BE2C (cell line): ENCODE results near the gene ZNF679.
"Not testable (repeated sequence)": the region's sequence is repeated elsewhere in the genome, so short reads cannot be mapped to it uniquely, and the experiment has no call there.

Experiments used
- DNase-seq: peaks from one replicate; pipeline ENCODE4 v3.0.0-alpha.2; 2020
- H3K27me3 ChIP-seq: fragments of 250-450 bp; sonication (Bioruptor Pico); 2 replicates; pipeline ENCODE4 v1.5.1; 2020; ENCODE audit warnings: mild to moderate bottlenecking
- H3K36me3 ChIP-seq: fragments of 250-450 bp; sonication (Bioruptor Pico); 2 replicates; pipeline ENCODE4 v1.5.1; 2020; ENCODE audit warnings: mild to moderate bottlenecking
- H3K4me1 ChIP-seq: fragments of 250-450 bp; sonication (Bioruptor Pico); 2 replicates; pipeline ENCODE4 v1.5.1; 2020
- H3K4me3 ChIP-seq: 2 replicates; pipeline ENCODE4 v1.5.1; 2011; ENCODE audit warnings: low read depth, low read length
- H3K9me3 ChIP-seq: fragments of 250-450 bp; sonication (Bioruptor Pico); 2 replicates; pipeline ENCODE4 v1.5.1; 2020
- TF ChIP-seq, protein P1 (sequence below): IDR thresholded peaks from 2 replicates; pipeline ENCODE4 v1.5.1; 2012; ENCODE audit warnings: mild to moderate bottlenecking, low read depth, low read length

The ZNF679 gene

DNA sequence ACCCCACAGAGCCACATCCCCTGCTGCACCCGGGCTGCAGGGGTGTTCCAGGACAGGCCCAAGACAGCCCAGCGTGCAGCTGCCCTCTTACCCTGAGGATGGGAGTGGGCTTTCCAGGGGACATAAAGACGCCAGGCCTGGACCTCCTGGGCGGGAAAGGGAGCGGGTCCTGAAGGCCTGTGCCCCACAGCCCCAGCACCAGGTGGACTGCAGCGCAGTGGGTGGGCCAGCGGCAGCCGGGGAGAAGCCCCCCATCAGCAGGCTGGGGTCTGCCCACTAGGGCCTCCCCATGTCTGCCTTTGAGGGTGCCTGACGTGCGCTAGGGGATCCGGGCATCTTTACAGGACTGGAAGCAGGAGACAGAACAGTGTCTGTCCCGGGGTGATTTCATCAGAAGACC lies 43.9 kb upstream of the ZNF679 start:
- Histone ChIP-seq H3K27me3 (no peaks in the 10 kb centered on the region), H3K36me3 (no peaks in the 10 kb centered on the region), H3K9me3 (no peaks in the 10 kb centered on the region), H3K4me1 (no peaks in the 10 kb centered on the region), H3K4me3 (no peak overlapping the region)
- no peak for DNase-seq
- TF ChIP-seq, protein P1, sequence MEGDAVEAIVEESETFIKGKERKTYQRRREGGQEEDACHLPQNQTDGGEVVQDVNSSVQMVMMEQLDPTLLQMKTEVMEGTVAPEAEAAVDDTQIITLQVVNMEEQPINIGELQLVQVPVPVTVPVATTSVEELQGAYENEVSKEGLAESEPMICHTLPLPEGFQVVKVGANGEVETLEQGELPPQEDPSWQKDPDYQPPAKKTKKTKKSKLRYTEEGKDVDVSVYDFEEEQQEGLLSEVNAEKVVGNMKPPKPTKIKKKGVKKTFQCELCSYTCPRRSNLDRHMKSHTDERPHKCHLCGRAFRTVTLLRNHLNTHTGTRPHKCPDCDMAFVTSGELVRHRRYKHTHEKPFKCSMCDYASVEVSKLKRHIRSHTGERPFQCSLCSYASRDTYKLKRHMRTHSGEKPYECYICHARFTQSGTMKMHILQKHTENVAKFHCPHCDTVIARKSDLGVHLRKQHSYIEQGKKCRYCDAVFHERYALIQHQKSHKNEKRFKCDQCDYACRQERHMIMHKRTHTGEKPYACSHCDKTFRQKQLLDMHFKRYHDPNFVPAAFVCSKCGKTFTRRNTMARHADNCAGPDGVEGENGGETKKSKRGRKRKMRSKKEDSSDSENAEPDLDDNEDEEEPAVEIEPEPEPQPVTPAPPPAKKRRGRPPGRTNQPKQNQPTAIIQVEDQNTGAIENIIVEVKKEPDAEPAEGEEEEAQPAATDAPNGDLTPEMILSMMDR = no peak

GRCh38 chr7:64187408-64187807 lies 40.9 kb upstream of the ZNF679 start:
- TF ChIP-seq, protein P1 = no peak
- Histone ChIP-seq H3K4me1 (no peaks in the 10 kb centered on the region), H3K9me3 (no peaks in the 10 kb centered on the region), H3K36me3 (no peaks in the 10 kb centered on the region), H3K4me3 (no peak overlapping the region), H3K27me3 (no peaks in the 10 kb centered on the region)
- DNase-seq = no peak

- H3K9me3 ChIP-seq = no peaks in the 10 kb centered on the region
- no peaks in the 10 kb centered on the region for H3K27me3 ChIP-seq
- no peaks in the 10 kb centered on the region for H3K4me1 ChIP-seq
- DNase-seq = no peak
- TF ChIP-seq, protein P1 = no peak
- no peak overlapping the region for H3K4me3 ChIP-seq
- no peaks in the 10 kb centered on the region for H3K36me3 ChIP-seq
Observed at GRCh38 chr7:64192148-64192704, 36.0 kb upstream of the ZNF679 start.

DNA sequence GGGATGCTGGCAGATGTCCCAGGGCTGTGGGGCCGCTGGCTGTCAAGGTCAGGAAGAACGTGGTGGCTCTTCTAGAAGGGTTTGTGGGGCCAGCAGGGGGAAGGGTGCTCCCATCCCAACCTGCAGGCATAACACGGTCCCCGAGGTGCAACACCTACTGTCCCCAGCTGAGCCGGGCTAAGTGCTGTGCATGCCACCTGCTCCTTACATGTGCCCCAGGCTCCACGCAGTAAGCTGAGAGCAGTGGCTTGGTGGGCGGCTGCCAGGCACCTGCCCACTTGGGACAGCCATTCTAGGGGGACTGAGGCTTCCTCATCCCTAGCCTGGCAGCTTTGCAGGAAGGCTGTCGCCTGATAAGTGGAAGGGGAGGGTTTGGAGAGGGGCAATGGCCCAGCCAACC lies 35.5 kb upstream of the ZNF679 start:
- no peaks in the 10 kb centered on the region for H3K4me1 ChIP-seq
- H3K27me3 ChIP-seq = no peaks in the 10 kb centered on the region
- no peak for DNase-seq
- no peak overlapping the region for H3K4me3 ChIP-seq
- no peaks in the 10 kb centered on the region for H3K36me3 ChIP-seq
- H3K9me3 ChIP-seq = no peaks in the 10 kb centered on the region
- TF ChIP-seq, protein P1 = no peak

DNA sequence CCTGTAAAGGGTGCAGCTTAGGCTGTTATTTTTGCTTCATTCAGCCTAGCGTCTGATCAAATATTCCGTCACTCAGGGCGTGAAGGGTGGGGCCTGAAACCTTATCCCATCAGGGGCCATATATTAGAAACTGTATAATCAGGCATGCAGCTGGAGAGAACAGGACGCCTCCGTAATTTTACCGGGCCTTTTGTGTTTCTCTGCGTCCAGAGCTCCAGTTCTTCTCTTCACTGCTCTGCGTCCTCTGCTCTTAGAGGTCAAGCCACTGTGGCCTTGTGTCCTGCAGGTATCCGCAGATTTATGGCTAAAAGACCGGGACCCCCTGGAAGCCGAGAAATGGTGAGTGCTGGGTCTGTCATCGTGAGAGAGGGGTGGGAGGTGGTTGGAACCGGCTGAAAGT lies 21.4 kb upstream of the ZNF679 start, which contains the start of gene ZNF735:
Gene ZNF735 (plus strand): TSS at position 301 of the 400 bp plus-strand sequence. CDS start 0 bp downstream, at position 301.
- H3K4me3 ChIP-seq = no peak within 1 kb of the TSS
- no peaks in the 10 kb centered on the region for H3K9me3 ChIP-seq
- no peaks in the 10 kb centered on the region for H3K4me1 ChIP-seq
- no peaks in the 10 kb centered on the region for H3K27me3 ChIP-seq
- TF ChIP-seq, protein P1 = no peak
- H3K36me3 ChIP-seq = no peaks in the 10 kb centered on the region
- no peak for DNase-seq

DNA sequence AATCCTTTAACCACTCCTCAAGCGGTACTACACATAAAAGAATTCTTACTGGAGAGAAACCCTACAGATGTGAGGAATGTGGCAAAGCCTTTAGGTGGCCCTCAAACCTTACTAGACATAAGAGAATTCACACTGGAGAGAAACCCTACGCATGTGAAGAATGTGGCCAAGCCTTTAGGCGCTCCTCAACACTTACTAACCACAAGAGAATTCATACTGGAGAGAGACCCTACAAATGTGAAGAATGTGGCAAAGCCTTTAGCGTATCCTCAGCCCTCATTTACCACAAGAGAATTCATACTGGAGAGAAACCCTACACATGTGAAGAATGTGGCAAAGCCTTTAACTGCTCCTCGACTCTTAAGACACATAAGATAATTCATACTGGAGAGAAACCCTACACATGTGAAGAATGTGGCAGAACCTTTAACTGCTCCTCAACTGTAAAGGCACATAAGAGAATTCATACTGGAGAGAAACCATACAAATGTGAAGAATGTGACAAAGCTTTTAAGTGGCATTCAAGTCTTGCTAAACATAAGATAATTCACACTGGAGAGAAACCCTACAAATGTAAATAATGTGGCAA lies 8.5 kb upstream of the ZNF679 start:
- H3K4me3 ChIP-seq, H3K27me3 ChIP-seq, H3K36me3 ChIP-seq, DNase-seq, H3K9me3 ChIP-seq, H3K4me1 ChIP-seq: not testable (repeated sequence)
